Daoy (cell line): ENCODE results near the gene RNF224. TPM values are rescaled to one million over a fixed set of nuclear protein-coding genes. Genes with fewer than 3 reads are reported as not detected.
"Not testable (repeated sequence)": the region's sequence is repeated elsewhere in the genome, so short reads cannot be mapped to it uniquely, and the experiment has no call there.

ENCODE experiments used
- DNase-seq: peaks from one replicate; pipeline ENCODE4 v3.0.0-alpha.2; 2015; ENCODE audit warnings: low read depth
- total RNA-seq: library from RNA; depleted of rRNA; stranded (reverse); fragments of >200 nt; shearing (Covaris generic); gene quantifications from 2 replicates; pipeline ENCODE4 v1.2.3, GENCODE V29; 2014

The RNF224 gene
- total RNA-seq, 1 experiment from 2014 or later = not detected

DNA sequence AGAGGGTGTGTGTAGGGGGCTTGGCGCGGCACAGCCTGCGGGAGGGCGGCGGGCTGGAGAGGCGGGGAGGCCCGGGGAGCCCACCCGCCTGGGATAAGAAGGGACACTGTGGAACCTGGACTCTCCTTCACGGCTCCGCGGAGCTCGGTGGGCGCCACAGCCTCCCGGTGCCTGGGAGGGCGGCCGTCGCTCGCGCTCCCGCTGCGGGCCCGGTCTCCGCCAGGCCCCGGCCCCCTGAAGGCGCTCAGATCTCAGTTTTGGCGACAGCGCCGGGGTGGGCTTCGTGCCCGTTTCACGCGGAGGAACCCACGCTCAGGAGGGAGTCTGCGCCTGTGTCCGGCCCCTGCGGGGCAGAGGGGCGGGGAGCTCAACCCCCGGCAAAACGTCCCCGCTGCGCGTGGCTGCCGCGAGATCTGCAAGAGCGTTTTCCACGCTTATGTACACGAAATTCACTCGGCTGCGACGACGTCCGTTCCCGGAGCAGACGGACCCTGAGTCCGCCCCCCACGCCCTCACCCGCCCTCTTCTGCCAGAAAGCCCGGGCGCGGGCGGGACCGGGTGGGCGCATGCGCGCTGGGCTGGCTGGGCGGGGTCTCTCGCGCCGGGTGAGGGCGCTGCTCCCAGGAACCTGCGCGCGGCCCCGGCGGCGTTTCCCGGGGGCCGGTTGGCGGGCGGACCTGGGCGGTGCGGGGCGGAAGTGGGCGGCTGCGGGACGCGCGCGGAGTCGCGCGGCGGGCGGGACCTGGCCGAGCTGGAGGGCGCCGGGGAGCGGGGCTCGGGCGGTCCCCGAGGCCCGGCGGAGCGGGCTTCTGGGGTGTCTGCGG is 27.5 kb downstream of the RNF224 start, which contains the start of gene NELFB:
NELFB (plus strand) TSS at position 704 of the 824 bp plus-strand sequence.
- peak; percentile 95 for DNase-seq

- DNase-seq = no peak
Observed at GRCh38 chr9:137255448-137256114, 28.3 kb downstream of the RNF224 start.

DNA sequence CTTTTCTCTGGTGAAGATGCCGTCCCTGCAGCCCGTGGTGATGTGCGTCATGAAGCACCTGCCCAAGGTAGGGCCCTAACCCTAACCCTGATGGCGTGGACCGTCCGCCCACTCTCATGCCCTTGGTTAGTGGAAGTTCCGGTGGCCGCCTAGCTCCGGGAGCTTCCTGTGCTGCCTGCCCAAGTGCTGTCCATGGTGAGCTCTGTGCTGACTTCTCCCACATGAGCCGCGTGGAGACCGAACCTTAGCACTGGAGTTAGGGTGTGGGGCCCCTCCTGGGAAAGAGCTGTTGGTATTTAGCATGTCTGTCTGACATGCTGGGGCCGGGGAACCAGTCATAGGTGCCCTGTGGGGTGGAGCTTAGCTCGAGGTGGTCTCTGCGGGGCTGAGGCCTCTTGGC is 29.1 kb downstream of the RNF224 start:
- no peak for DNase-seq

DNA sequence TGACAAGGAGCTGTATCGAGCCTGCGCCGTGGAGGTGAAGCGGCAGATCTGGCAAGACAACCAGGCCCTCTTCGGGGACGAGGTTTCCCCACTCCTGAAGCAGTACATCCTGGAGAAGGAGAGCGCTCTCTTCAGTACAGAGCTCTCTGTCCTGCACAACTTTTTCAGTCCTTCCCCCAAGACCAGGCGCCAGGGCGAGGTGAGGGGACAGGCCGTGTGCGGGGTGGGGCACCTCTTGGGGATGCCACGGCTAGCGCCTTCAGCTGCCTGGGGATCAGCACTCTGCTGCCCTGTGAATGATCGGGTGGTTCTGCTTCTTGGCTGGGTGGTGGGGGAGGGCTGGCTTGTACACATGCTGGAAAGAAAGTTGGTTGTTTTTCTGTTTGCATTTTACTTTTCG is 29.6 kb downstream of the RNF224 start:
- DNase-seq = no peak

DNA sequence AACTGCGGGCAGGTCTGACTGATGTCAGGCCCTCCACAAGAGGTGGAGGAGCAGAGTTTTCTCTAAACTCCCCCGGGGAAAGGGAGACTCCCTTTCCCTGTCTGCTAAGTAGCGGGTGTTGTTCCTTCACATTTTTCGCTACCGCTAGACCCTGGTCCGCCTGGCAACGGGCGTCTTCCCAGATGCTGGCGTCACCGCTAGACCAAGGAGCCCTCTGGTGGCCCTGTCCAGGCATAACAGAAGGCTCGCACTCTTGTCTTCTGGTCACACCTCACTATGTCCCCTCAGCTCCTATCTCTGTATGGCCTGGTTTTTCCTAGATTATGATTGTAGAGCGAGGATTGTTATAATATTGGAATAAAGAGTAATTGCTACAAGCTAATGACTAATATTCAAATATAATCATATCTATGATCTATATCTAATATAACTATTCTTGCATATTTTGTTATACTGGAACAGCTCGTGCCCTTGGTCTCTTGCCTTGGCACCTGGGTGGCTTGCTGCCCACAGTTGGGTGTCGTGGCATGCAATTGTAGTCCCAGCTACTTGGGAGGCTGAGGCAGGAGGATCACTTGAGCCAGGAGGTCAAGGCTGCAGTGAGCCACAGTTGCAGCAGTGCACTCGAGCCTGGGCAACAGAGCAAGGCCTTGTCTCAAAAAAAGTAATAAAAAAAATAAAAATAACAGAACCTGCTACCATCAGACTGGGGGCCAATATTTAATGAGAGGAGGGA is 35.0 kb downstream of the RNF224 start:
- DNase-seq = not testable (repeated sequence)

- no peak for DNase-seq
Observed at GRCh38 chr9:137262909-137263285, 35.6 kb downstream of the RNF224 start.

DNA sequence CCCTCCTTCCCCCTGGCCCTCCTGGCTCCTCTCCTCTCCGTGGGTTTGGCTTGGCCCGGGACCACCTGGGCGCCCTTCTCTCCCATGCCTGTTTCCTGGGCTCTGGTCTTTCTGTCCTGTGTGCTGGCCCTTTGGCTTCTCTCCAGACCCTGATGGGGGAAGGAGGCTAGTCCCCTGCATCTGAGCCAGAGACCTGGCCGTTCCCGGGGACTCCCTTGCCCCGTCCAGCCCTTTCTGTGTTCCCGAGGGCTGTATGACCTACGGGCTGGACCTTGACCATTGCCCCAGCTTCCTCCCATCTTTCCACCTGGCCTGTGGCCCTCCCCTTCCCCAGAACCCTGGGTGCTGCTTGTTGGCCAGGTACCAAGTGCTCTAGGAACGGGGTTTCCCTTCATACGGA is 36.2 kb downstream of the RNF224 start:
- no peak for DNase-seq

GRCh38 chr9:137264067-137264466 is 36.8 kb downstream of the RNF224 start:
- DNase-seq = no peak

- DNase-seq = no peak
Observed at GRCh38 chr9:137265496-137266161, 38.3 kb downstream of the RNF224 start.

DNA sequence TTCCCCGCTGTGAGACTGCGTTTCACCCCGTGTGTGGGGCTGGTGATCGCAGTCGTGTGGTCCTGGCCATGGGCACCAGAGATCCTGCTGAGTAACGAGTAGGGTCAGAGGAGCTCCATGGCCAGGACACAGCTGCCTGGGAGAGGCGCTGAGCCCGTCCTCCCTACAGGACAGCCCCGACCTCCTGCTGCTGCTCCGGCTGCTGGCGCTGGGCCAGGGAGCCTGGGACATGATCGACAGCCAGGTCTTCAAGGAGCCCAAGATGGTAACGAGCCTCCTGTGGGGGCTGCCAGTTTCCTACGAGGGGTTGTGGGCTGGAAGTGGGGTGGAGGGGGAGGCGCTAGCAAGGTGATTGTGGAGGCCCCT is 38.8 kb downstream of the RNF224 start:
- no peak for DNase-seq

DNA sequence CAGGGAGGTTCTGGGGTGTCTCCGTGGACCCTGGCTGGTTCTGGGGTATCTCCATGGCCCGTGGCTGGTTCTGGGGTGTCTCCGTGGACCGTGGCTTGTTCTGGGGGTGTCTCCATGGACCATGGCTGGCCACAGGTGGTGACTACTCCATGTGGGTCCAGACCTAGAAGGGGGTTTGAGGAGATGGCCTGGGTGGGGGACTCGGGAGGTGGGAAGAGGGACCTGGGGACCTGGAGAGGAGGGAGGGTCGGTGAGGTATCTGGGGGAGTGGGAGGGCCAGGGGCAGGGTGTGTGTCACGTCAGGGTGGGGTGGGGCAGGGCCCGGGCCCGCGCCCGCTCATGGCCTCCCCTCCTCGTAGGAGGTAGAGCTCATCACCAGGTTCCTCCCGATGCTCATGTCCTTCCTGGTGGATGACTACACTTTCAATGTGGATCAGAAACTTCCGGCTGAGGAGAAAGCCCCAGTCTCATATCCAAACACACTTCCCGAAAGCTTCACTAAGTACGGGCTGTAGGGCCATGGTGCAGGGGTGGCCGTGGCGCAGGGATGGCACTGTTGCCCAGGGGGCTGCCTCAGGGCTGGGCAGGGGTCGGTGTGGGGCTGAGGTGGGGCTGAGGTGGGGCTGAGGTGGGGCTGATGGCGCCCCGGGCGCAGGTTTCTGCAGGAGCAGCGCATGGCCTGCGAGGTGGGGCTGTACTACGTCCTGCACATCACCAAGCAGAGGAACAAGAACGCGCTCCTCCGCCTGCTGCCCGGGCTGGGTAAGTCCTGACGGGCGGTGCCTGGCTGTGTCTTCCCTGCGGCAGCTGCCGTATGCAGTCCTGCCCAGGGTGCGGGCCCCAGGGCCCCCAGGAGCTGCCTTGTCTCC is 39.5 kb downstream of the RNF224 start:
- DNase-seq = no peak

DNA sequence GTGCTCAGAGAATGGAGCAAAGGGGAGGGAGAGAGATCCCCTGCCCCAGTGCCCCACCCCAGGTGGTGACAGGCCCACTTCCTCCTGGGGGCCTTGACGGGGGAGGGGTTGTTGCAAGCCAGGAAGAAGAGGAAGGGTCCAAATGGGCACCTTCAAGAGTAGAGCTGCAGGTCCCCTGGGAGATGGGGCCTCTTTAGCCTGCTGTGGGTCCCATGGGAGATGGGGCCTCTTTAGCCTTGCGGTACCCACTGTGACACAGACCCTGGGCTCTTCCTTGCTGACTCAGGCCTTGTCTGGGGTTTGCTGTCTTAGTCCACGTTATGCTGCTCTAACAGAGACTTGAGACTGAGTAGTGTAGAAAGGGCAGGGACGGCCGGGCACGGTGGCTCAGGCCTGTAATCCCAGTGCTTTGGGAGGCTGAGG is 40.6 kb downstream of the RNF224 start:
- no peak for DNase-seq

- no peak for DNase-seq
Observed at GRCh38 chr9:137268538-137269201, 41.4 kb downstream of the RNF224 start.

DNA sequence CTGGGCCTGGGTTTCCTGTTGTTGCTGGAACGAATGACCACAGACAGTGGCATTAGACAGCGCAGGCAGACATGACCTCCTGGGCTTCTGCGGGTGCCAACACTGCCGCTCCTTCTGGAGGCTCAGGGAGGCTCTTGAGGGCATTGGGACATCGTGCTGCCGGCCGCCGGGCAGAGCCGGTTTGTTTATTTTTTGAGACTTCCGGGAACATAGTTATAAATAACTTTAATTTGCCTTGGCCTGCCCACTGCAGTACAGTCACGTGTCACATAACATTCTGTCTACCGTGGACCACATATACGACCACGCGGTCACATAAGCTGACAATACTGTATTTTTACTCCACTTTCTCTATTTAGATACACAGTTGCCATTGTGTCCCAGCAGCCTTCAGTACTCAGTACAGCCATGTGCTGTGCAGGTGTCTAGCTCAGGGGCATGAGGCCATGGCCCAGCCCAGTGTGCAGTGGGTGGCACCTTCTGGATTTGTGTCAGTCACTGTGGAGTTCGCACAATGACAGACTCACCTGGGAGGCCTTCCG is 42.0 kb downstream of the RNF224 start:
- no peak for DNase-seq

- DNase-seq = no peak
Observed at GRCh38 chr9:137270929-137271695, 43.8 kb downstream of the RNF224 start.

DNA sequence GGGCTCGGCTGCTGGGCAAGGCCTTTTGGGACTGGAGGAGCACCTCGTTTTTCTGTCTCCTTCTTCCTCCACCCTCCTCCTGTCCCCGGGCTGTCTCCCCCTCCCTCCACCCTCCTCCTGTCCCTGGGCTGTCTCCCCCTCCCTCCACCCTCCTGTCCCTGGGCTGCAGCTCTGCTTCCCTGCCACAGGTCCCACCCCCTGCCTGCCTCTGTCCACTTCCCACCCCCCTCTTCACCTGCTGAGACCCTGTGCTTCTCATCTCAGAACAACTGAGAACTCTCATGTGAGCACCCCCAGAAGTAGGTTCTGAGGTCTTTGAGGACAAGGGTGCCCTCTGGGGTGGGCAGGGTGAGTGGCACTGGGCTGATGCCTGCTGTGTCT is 44.4 kb downstream of the RNF224 start:
- DNase-seq = no peak

GRCh38 chr9:137272241-137273094 is 45.2 kb downstream of the RNF224 start:
- DNase-seq = no peak

- no peak for DNase-seq
Observed at GRCh38 chr9:137273095-137273490, 45.8 kb downstream of the RNF224 start.
